GM10266 (cell line): ENCODE results near the gene PLOD2.
"Not testable (repeated sequence)": the region's sequence is repeated elsewhere in the genome, so short reads cannot be mapped to it uniquely, and the experiment has no call there.

ENCODE experiments used
- DNase-seq: peaks from one replicate; pipeline ENCODE4 v3.0.0; 2012; ENCODE audit errors: extremely low spot score
- TF ChIP-seq, protein P1 (sequence below): IDR thresholded peaks from 2 replicates; pipeline ENCODE4 v1.5.1; 2012; ENCODE audit warnings: mild to moderate bottlenecking, low read depth; ENCODE audit not compliant: control insufficient read depth, insufficient read depth; ENCODE audit errors: missing control alignments

PLOD2 gene

DNA sequence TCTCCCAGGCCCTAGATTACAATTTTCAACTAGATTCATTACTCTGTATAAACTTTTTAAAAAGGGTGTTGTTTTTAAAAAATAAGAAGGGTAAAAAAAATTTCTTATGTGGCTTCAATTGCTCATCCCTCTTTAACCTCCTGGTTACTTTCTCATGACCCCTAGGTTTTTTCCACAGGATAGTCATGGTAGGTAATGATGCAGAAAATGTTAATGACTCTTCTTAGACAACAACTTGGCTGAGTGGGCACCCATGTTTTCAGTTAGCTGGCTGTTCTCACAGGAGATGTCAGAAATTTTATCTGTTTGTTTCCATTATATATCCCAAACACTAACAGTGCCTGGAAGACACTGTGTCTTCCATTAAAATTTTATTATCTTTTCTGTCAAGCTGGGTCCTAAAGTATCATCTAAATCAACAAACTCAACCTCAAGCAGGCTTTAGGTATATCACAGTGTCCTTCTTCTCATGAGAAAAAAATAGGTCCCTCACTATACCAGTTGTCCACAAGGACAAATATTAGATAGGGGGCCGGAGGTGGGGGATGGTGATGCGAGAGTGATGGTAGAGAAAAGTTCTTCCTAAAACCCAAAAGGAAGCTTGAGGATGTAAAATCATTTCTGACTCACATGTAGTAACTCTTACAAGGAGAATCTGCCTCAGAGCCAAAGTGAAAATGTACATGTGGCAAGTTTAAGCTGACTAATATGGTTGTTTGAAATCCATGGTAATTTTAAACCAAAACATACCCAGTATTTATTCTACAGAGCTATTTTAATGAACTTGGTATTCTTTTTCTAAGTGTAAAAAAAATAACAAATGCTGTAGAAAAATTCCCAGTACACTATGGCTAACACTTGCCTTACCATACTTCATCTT lies 43.3 kb downstream of the PLOD2 start:
- TF ChIP-seq, protein P1, sequence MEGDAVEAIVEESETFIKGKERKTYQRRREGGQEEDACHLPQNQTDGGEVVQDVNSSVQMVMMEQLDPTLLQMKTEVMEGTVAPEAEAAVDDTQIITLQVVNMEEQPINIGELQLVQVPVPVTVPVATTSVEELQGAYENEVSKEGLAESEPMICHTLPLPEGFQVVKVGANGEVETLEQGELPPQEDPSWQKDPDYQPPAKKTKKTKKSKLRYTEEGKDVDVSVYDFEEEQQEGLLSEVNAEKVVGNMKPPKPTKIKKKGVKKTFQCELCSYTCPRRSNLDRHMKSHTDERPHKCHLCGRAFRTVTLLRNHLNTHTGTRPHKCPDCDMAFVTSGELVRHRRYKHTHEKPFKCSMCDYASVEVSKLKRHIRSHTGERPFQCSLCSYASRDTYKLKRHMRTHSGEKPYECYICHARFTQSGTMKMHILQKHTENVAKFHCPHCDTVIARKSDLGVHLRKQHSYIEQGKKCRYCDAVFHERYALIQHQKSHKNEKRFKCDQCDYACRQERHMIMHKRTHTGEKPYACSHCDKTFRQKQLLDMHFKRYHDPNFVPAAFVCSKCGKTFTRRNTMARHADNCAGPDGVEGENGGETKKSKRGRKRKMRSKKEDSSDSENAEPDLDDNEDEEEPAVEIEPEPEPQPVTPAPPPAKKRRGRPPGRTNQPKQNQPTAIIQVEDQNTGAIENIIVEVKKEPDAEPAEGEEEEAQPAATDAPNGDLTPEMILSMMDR: no peak
- no peak for DNase-seq

DNA sequence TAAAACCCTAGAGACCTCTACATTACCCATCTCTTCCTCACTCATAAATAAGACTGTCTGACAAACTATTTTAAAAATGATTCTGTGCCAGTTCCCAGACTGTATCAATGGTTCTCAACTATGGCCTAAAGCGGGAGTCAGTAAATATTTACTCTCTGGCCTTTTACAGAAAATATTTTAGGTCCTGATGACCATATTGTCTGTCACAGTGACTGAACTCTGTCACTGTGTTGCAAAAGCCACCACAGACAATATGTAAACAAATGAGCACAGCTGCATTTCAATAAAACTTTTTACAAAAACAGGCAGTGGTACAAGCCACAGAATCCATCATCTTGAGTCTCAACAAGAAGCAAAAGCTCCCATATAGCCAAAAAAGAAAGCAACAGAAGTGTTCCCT lies 45.4 kb downstream of the PLOD2 start:
- DNase-seq: no peak
- TF ChIP-seq, protein P1: no peak

DNA sequence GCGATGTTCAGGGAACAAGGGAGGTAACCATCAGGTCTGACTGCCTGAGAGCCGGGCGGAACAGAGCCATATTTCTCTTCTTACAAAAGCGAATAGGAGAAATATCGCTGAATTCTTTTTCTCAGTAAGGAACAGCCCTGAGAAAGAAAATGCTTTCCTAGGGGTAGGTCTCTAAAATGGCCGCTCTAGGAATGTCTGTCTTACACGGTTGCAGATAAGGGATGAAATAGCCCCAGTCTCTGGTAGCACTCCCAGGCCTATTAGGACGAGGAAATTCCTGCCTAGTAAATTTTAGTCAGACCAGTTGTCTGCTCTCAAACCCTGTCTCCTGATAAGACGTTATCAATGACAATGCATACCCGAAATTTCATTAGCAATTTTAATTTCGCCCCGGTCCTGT lies 47.2 kb downstream of the PLOD2 start:
- not testable (repeated sequence) for DNase-seq

DNA sequence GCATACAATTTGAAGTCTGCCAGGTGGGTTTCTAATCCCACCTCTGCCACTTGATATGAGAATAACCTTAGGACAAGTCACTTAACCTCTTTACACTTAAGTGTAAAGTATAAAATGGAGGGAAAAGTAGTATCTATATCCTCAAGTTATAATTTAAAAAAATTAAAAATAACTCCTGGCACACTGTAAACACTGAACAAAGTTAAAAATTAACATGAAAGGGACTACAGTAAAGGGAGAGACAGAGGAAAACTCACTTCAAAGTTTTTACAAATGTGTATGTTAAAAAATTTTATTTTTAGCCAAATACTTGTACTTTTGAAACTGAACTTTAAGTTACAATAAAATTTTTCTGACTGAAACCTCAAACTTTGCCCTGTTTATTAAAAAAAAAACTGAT lies 49.6 kb downstream of the PLOD2 start:
- DNase-seq: no peak
- TF ChIP-seq, protein P1: no peak

DNA sequence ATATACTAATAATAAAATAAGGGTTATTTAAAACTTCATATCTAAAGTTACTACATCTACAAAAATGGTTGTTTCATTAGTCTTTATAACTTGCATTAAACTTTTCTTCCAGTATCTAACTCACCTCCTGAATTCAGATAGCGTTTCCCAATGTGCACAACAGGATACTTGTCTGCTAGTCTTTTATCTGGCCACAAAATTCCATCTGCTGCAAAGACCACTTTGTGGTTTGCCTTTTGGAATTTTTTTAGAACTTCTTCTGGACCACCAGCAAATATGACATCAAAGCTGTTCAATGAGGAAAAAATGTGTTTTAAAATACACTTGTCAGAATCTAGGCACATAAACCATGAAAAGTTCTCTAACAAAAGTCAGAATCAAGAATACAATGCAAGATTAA lies 50.8 kb downstream of the PLOD2 start:
- no peak for DNase-seq
- TF ChIP-seq, protein P1: no peak

DNA sequence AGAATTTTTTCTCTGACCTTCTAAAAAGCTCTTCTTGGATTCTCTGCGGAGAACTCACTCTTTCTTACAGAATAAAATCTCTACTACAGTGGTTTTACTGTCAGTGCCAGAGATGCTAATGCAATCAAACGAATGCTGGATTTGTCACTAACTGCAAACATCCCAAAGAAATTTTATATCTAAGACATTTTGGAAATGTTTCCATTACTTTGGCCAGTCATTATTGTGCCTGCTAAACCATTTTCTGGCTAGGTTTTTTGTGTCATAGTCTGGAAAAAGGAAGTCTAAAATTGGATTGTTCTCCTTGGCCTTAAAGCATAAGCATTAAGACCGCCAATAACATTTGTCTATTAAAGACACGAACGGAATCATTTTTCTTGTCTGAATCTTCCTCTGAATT lies 54.0 kb downstream of the PLOD2 start:
- no peak for DNase-seq
- TF ChIP-seq, protein P1: no peak

DNA sequence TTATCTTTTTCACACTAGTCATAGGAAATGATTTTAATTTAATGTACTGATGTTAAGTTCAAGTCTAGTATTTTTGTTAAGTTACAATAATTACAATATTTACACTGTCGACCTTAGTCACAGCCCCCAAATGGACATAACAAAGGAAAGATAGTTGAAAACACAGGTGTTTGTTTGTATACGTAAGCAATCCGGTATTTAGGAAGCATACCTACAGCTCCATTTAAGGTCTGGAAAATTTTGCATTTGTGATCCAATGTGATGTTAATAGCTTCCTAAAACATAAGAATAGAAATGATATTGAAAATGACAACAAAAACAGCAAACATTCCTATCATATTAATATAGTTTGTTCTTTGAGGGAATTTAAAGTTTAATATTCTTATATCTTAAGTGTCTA lies 56.9 kb downstream of the PLOD2 start:
- no peak for DNase-seq
- TF ChIP-seq, protein P1: no peak

DNA sequence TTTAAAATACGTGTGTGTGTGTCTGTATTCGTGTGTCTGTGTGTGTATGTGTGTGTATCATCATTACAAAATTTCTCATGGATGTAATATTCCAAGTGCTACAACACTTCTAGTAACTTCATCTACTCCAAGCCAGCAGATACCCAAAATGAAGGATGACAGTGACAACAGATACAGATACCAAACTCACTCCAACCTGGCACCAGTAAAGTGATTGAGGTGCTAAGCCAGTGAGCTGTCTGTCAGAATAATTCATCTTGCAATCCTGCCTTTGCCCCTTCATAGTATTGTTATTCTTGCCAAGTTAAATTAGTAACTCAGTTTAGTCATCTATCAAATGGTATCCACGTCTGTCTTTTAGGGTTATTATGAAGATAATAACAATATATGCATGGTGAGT lies 58.1 kb downstream of the PLOD2 start:
- TF ChIP-seq, protein P1: no peak
- no peak for DNase-seq
